K562 (cell line): ENCODE measurements around the gene HSPB1. TPM values are rescaled to one million over a fixed set of nuclear protein-coding genes. Genes with fewer than 3 reads are reported as not detected.

ENCODE experiments used
- CSDE1 ChIP-seq, 2 experiments: fragments of 450-650 bp; IDR thresholded peaks; 2 replicates each; pipeline ENCODE4 v1.6.1; 2016; ENCODE audit warnings: mild to moderate bottlenecking in 1 of 2
- E2F6 ChIP-seq, 2 experiments: IDR thresholded peaks; 2 replicates each; pipeline ENCODE4 v1.6.1; 2011; ENCODE audit warnings: borderline replicate concordance in 1 of 2, control low read depth in 1 of 2, low read depth in 1 of 2, low read length in 1 of 2, mild to moderate bottlenecking in 1 of 2, mixed read lengths in 1 of 2, moderate library complexity in 1 of 2; ENCODE audit not compliant: insufficient read depth in 1 of 2, insufficient read length in 1 of 2, poor library complexity in 1 of 2, severe bottlenecking in 1 of 2; ENCODE audit errors: extremely low read depth in 1 of 2
- GTF3C2 ChIP-seq: IDR thresholded peaks from 3 replicates; pipeline ENCODE4 v1.6.1; 2011; ENCODE audit warnings: borderline replicate concordance, mild to moderate bottlenecking, moderate library complexity; ENCODE audit not compliant: insufficient read length; ENCODE audit errors: extremely low read depth
- KLF13 ChIP-seq: fragments of 450-650 bp; IDR thresholded peaks from 2 replicates; pipeline ENCODE4 v1.6.1; 2016; ENCODE audit warnings: missing genetic modification characterization, low read depth, mild to moderate bottlenecking, missing compliant biosample characterization, moderate library complexity, borderline replicate concordance
- MCM5 ChIP-seq: fragments of 450-650 bp; IDR thresholded peaks from 2 replicates; pipeline ENCODE4 v1.6.1; 2016; ENCODE audit warnings: low read depth
- RERE ChIP-seq: sonication (generic); formaldehyde crosslinking; IDR thresholded peaks from 2 replicates; pipeline ENCODE4 v1.8.0; 2023; ENCODE audit warnings: missing genetic modification reagents, mild to moderate bottlenecking, borderline replicate concordance
- RHOXF2B ChIP-seq: fragments of 250-450 bp; sonication (Bioruptor Pico); conservative IDR thresholded peaks from 2 replicates; pipeline ENCODE4 v1.5.1; 2021
- TAF1 ChIP-seq: IDR thresholded peaks from 2 replicates; pipeline ENCODE4 v1.6.1; 2011; ENCODE audit warnings: mild to moderate bottlenecking, low read length, moderate library complexity; ENCODE audit not compliant: insufficient read depth, control insufficient read depth, severe bottlenecking; ENCODE audit errors: extremely low read depth
- ZKSCAN1 ChIP-seq: fragments of 150-350 bp; IDR thresholded peaks from 2 replicates; pipeline ENCODE4 v1.6.1; 2016; ENCODE audit warnings: low read depth, low read length
- ZNF23 ChIP-seq: fragments of 250-450 bp; sonication (Bioruptor Pico); IDR thresholded peaks from 2 replicates; pipeline ENCODE4 v1.4.0; 2020; ENCODE audit warnings: mild to moderate bottlenecking
- ZNF398 ChIP-seq: fragments of 250-450 bp; sonication (Bioruptor Pico); IDR thresholded peaks from 2 replicates; pipeline ENCODE4 v1.8.0; 2021; ENCODE audit warnings: moderate library complexity, mild to moderate bottlenecking, inconsistent platforms
- ZNF583 ChIP-seq: fragments of 250-450 bp; sonication (Bioruptor Pico); IDR thresholded peaks from 2 replicates; pipeline ENCODE4 v1.4.0; 2020
- polyA plus RNA-seq, 8 experiments: library from polyadenylated mRNA; depleted of rRNA in 4 of 8; stranded (reverse) in 5 of 8; unstranded in 3 of 8; fragments of >200 nt; fragmentation: Nextera tagmentation in 2 of 8; fragmentation: Illumina TruSeq in 1 of 8; extraction: Ambion mirVana in 2 of 8; extraction: Trizol in 1 of 8; gene quantifications; 2 replicates each; pipeline versions ENCODE4 v1.2.1 to v1.2.3, GENCODE V29; 2011 to 2014; ENCODE audit warnings: inconsistent platforms in 1 of 8, missing spikeins in 1 of 8
- total RNA-seq, 7 experiments: library from RNA; depleted of rRNA in 6 of 7; stranded (reverse); fragments of >200 nt in 6 of 7; fragmentation: Illumina TruSeq in 2 of 7; extraction: Trizol in 2 of 7; gene quantifications; 2 replicates each; pipeline versions ENCODE4 v1.2.1 to v1.2.3, GENCODE V29; 2011 to 2021; ENCODE audit warnings: low replicate concordance in 1 of 7

Gene HSPB1
- total and polyA plus RNA-seq, 9 of the 15 experiments (the other 6 are each of a cell fraction or from before 2014, with no cell fraction given) = 27.1 to 522 (median 138) TPM

- TF ChIP-seq ZNF398 (CRISPR knock-in tag) (no peak), CSDE1 (IDR thresholded peaks at IDR 0.05) (peak in 1 of 2 experiments; percentile 69; a peak in 1 of 4 replicates), TAF1 (no peak), KLF13 (no peak), GTF3C2 (no peak), RHOXF2B (CRISPR knock-in tag) (no peak), RERE (CRISPR knock-in tag) (no peak), ZNF23 (no peak), MCM5 (0 out of 2 replicates have a peak, but pooled peaks have one; percentile 25), ZKSCAN1 (no peak), ZNF583 (CRISPR knock-in tag) (no peak), E2F6 (IDR thresholded peaks at IDR 0.05; ENCODE audit: borderline replicate concordance in 1 of 2, extremely low read depth in 1 of 2, insufficient read depth in 1 of 2, insufficient read length in 1 of 2, low read depth in 1 of 2, low read length in 1 of 2, poor library complexity in 1 of 2, severe bottlenecking in 1 of 2) (peak; percentile 31 to 91)
Observed at GRCh38 chr7:76281006-76281705, 21.3 kb upstream of the HSPB1 start (continued).
